ACC112 (cell line): ENCODE data around the gene DIRAS2.
"Not testable (repeated sequence)": the region's sequence is repeated elsewhere in the genome, so short reads cannot be mapped to it uniquely, and the experiment has no call there.

Source experiments
- H2AFZ ChIP-seq: fragments of 200-600 bp; sonication (generic); one replicate; pipeline ENCODE4 v1.6.0; 2017; ENCODE audit warnings: antibody characterized with exemption, low read length; ENCODE audit not compliant: unreplicated experiment
- H3K27ac ChIP-seq: fragments of 200-600 bp; sonication (generic); 2 replicates; pipeline ENCODE4 v1.5.1; 2014; ENCODE audit warnings: low read depth, mild to moderate bottlenecking, antibody characterized with exemption, low read length, moderate library complexity
- H3K27me3 ChIP-seq: fragments of 200-600 bp; sonication (generic); 2 replicates; pipeline ENCODE4 v1.6.1; 2014; ENCODE audit warnings: mild to moderate bottlenecking, antibody characterized with exemption, low read length, moderate library complexity, mixed read lengths; ENCODE audit not compliant: insufficient read depth
- H3K36me3 ChIP-seq: fragments of 200-600 bp; sonication (generic); 2 replicates; pipeline ENCODE4 v1.6.1; 2016; ENCODE audit warnings: mild to moderate bottlenecking, antibody characterized with exemption, low read length, moderate library complexity, mixed read lengths; ENCODE audit not compliant: insufficient read depth
- H3K4me1 ChIP-seq: fragments of 200-600 bp; sonication (generic); one replicate; pipeline ENCODE4 v1.6.1; 2016; ENCODE audit warnings: low read length, mixed read lengths; ENCODE audit not compliant: insufficient read depth, unreplicated experiment, control insufficient read depth
- H3K4me3 ChIP-seq: fragments of 200-600 bp; sonication (generic); 2 replicates; pipeline ENCODE4 v1.5.1; 2014; ENCODE audit warnings: mild to moderate bottlenecking, low read depth, low read length
- H3K79me2 ChIP-seq: fragments of 200-600 bp; sonication (generic); one replicate; pipeline ENCODE4 v1.6.0; 2016; ENCODE audit warnings: low read length; ENCODE audit not compliant: control insufficient read depth, unreplicated experiment, insufficient read depth

Gene DIRAS2, protein sequence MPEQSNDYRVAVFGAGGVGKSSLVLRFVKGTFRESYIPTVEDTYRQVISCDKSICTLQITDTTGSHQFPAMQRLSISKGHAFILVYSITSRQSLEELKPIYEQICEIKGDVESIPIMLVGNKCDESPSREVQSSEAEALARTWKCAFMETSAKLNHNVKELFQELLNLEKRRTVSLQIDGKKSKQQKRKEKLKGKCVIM

DNA sequence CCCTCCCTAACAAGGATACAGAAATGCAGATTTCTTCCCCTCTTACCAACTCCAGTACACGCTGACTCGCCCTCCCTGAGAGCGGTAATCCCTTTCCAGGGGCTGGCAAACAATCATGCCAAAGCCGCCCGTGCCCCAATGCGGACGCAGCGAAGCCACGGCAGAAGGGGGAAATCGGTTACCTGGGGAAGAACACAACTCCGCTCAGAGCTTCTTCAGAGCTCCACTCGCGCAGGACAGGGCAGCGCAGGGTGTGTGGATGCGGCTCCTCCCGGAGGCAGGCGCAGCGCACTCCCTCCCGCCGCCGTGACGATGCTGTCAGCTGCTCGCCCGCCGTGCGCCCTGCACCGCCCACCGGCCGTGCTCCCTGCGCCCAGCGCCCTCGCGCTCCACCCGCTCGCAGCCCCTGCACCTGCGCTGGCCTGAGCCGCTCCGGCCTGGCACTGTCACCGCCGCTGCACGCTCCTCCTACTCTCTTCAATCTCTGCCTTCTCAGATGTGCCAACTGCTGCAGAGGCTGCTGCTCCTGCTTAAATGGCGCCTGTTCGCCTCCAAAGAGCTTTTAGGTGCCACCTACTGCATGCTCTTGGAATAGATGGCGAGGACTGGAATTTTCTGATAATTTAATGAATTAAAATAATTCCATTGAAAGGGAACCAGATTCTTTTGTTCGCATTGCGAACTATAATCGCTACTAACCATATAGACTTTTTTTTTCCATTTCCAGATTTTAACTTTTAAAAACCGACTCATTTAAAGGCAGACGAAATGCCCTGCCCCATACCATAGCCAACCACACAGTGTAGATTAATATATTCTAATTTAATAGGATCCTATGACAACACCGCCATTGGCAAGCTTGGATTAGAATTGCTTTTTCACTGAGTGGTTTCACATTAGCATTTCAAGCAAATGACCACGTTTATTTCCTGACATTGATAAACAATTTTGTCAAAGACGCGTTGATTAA is at the start of gene DIRAS2:
DIRAS2 (minus strand) TSS at position 255 of the 970 bp plus-strand sequence. CDS start 28,997 bp downstream, outside the sequence.
- no peak within 1 kb of the TSS for H2AFZ ChIP-seq
- H3K4me1 ChIP-seq: no peaks in the 10 kb centered on the region
- no peaks in the 10 kb centered on the region for H3K36me3 ChIP-seq
- no peaks in the 10 kb centered on the region for H3K79me2 ChIP-seq
- peaks cover 37% of the 10 kb centered on the region for H3K27me3 ChIP-seq
- H3K4me3 ChIP-seq: peak within 1 kb of the TSS; percentile 59
- H3K27ac ChIP-seq: no peak within 1 kb of the TSS

DNA sequence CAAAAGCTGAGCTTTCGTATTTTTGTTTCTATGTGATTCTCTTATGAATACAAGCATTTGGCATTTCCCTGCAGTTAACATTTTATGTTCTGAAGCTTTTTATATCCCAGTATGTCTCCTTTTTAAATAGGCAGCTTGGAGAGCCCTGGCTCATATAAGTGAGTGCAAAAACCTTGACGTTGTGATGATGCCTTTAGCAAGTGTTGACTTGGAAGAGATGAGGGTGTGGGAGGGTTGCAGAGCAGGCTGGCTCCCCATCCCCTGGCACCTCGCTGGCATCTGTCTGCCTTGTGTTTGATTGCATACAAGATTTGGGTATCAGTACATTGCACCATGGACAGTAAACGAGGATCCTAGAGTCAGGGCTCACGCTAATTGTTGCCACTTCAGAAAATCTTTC is 42.1 kb upstream of the DIRAS2 start:
- Histone ChIP-seq H3K36me3 (no peaks in the 10 kb centered on the region), H3K4me3 (no peak overlapping the region), H3K27ac (no peak overlapping the region), H3K79me2 (no peaks in the 10 kb centered on the region), H3K27me3 (no peaks in the 10 kb centered on the region), H2AFZ (no peak overlapping the region), H3K4me1 (no peaks in the 10 kb centered on the region)

DNA sequence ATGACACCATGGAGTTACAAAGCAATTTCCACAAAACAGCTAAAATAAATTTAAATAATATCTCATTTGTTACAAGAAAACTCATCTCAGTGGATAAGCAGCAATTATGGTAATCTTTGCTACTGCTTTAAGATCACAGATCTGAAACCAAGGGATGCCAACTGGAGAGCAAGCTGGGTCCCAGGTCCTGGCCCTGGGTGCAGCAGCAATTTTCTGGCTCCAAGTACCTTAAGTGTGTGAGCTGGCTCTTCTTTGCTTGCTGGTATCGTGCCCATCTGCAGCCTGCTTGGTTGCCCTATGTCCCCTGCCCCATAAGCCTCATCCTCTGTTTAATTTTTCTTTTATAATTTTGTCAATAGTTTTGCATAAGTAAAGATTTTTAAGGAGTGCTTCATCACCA is 41.5 kb upstream of the DIRAS2 start:
- Histone ChIP-seq H2AFZ (no peak overlapping the region), H3K4me3 (no peak overlapping the region), H3K79me2 (no peaks in the 10 kb centered on the region), H3K36me3 (no peaks in the 10 kb centered on the region), H3K27me3 (no peaks in the 10 kb centered on the region), H3K27ac (no peak overlapping the region), H3K4me1 (no peaks in the 10 kb centered on the region)

DNA sequence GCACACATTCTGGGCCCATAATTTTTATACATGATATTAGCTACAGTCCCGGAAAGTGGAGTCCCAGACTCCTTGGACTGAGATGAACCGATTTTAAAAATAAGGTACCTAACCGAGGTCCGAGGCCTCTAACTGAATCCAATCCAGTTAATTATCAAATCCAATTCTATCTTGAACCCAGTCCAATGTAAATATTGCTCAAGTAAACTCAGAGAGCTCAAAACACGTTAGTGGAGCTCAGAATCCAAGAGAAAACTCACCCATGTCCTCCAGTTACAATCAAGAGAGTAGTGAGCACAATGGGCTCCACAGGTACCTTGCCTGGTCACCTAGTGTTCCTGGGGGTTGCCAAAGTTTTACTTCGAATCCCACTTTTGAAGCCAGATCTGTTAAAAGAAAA is 37.9 kb upstream of the DIRAS2 start:
- Histone ChIP-seq H3K79me2 (no peaks in the 10 kb centered on the region), H3K4me1 (no peaks in the 10 kb centered on the region), H3K36me3 (no peaks in the 10 kb centered on the region), H2AFZ (no peak overlapping the region), H3K27me3 (no peaks in the 10 kb centered on the region), H3K27ac (no peak overlapping the region), H3K4me3 (no peak overlapping the region)

DNA sequence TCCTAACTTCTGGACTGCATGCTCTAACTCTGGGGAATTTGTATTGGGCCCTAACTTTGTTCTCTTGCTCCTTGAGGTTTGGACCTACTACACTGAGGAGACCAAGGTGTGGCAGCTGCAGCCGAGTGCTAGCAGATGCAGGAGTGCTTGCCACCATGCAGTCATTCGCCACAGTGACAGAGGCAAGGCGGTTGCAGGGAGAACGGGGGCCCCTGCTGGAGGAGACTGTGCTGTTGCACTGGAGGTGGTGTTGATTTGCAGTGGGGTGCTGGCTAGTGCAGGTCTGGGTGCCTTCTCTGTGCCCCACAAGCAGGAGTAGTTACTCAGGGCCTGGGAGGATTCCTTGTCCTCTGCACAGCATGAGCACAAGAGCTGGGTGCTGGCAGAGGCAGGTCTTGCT is 22.4 kb upstream of the DIRAS2 start:
- H3K27ac ChIP-seq: no peak overlapping the region
- H3K4me1 ChIP-seq: no peaks in the 10 kb centered on the region

DNA sequence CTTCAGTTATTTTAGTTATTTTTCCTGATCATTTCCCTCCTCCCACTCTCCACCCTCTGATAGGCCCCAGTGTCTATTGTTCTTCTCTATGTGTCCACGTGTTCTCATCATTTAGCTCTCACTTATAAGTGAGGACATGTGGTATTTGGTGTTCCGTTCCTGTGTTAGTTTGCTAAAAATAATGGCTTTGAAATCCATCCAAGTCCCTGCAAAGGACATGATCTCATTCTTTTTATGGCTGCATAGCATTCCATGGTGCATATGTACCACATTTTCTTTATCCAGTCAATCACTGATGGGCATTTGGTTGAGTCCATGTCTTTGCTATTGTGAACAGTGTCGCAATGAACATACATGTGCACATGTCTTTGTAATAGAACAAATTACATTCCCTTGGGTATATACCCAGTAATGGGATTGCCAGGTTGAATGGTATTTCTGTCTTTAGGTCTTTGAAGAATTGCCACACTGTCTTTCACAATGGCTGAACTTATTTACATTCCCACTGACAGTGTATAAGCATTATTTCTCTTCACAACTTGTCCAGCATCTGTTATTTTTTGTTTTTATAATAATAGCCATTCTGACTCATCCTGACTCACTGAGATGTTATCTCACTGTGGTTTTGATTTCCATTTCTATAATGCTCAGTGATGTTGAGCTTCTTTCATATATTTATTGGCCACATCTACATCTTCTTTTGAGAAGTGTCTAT is 17.2 kb upstream of the DIRAS2 start:
- Histone ChIP-seq H3K36me3 (no peaks in the 10 kb centered on the region), H2AFZ (no peak overlapping the region), H3K4me3 (no peak overlapping the region), H3K4me1 (no peaks in the 10 kb centered on the region), H3K79me2 (no peaks in the 10 kb centered on the region), H3K27me3 (no peaks in the 10 kb centered on the region), H3K27ac (no peak overlapping the region)

More for the DNA sequence above, 22.4 kb upstream of the DIRAS2 start:
- no peaks in the 10 kb centered on the region for H3K79me2 ChIP-seq
- H3K36me3 ChIP-seq: no peaks in the 10 kb centered on the region
- H3K4me3 ChIP-seq: no peak overlapping the region
- no peaks in the 10 kb centered on the region for H3K27me3 ChIP-seq
- no peak overlapping the region for H2AFZ ChIP-seq

DNA sequence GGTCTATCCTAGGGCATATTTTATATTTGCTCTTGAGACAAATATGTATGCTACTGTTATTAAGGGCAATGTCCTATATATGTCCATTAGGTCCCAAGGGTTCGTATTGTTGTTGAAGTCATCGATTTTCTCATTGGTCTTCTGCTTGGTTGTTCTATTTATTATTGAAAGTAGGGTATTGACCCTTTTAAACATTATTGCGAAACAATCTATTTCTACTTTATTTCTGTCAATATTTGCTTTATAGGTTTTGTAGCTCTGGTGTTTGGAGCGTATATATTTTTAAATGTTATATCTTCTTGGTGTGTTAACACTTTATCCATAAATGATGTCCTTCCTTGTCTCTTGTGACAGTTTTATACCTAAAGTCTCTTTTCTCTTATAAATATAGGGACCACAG is 16.2 kb upstream of the DIRAS2 start:
- H3K36me3 ChIP-seq: no peaks in the 10 kb centered on the region
- H3K27me3 ChIP-seq: no peaks in the 10 kb centered on the region
- H3K4me1 ChIP-seq: no peaks in the 10 kb centered on the region
- H2AFZ ChIP-seq: no peak overlapping the region
- no peak overlapping the region for H3K4me3 ChIP-seq
- no peak overlapping the region for H3K27ac ChIP-seq
- H3K79me2 ChIP-seq: no peaks in the 10 kb centered on the region

DNA sequence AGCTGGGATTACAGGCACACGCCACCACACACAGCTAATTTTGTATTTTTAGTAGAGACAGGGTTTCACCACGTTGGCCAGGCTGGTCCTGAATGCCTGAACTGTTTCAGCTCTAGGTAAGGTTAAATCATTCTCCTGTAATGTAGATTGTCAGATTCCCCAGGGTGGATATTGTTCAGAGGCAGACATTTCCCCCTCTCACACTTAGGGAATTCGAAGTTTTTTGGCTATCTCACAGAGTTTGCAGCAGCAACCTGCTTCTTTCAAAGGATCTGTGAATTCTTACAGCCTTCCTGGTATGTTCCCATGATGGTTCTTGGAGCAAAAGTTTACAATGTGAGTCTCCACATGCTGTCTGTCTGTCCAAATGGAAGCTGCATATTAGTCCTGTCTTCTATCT is 15.6 kb upstream of the DIRAS2 start:
- Histone ChIP-seq H3K4me1 (no peaks in the 10 kb centered on the region), H3K27me3 (no peaks in the 10 kb centered on the region), H2AFZ (no peak overlapping the region), H3K79me2 (no peaks in the 10 kb centered on the region), H3K4me3 (no peak overlapping the region), H3K27ac (no peak overlapping the region), H3K36me3 (no peaks in the 10 kb centered on the region)

DNA sequence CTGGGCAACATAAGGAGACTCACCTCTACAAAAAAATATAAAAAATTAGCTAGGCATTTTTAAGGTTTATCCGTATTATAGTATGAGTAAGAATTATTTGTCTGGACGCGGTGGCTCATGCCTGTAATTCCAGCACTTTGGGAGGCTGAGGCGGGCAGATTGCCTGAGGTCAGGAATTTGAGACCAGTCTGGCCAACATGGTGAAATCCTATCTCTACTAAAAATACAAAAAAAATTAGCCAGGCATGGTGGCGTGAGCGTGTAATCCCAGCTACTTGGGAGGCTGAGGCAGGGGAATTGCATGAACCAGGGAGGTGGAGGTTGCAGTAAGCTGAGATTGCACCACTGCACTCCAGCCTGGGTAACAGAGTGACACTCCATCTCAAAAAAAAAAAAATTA is 14.3 kb upstream of the DIRAS2 start:
- H3K27ac ChIP-seq, H3K4me1 ChIP-seq, H3K79me2 ChIP-seq, H3K27me3 ChIP-seq, H3K4me3 ChIP-seq, H3K36me3 ChIP-seq, H2AFZ ChIP-seq: not testable (repeated sequence)

DNA sequence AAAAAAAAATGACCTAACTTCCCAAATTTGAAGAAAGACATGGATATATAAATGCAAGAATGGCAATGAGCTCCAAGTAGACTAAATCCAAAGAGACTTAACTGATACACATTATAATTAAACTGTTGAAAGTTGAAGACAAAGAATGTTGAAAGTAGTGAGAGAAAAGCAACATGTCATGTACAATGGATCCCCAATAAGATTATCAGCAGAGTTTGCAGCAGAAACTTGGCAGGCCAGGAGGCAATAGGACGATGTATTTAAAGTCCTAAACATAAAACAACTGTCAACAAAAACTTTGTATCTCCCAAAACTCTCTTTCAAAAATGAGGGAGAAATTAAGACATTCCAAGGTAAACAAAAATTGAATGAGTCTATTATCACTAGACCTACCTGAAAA is 8.6 kb upstream of the DIRAS2 start:
- Histone ChIP-seq H3K27ac (no peak overlapping the region), H2AFZ (no peak overlapping the region), H3K36me3 (no peaks in the 10 kb centered on the region), H3K79me2 (no peaks in the 10 kb centered on the region), H3K4me3 (no peak overlapping the region), H3K27me3 (no peaks in the 10 kb centered on the region), H3K4me1 (no peaks in the 10 kb centered on the region)
